Body of pancreas (tissue), 4 donors: ENCODE data around the gene SYNGR3. TPM values are rescaled to one million over a fixed set of nuclear protein-coding genes. Genes with fewer than 3 reads are reported as not detected.

Experiments
- ATAC-seq: fragments of 150-250 bp; one replicate; pipeline ENCODE4 v1.9.1; 2016
- DNase-seq, 4 donors: peaks; one replicate each; pipeline ENCODE4 v3.0.0-alpha.2; 2019
- H3K27ac ChIP-seq, 4 donors: fragments of 200-600 bp; sonication (generic); 1 replicate in 3 of 4; 2 replicates in 1 of 4; pipeline versions ENCODE4 v1.5.1 to v1.6.1; 2016 to 2019; ENCODE audit warnings: mild to moderate bottlenecking in 1 of 4, mixed read lengths in 1 of 4, moderate library complexity in 1 of 4
- H3K27me3 ChIP-seq, 2 donors: fragments of 200-600 bp; sonication (generic); one replicate each; pipeline ENCODE4 v1.6.0; 2016; ENCODE audit warnings: mild to moderate bottlenecking in 1 of 2
- H3K36me3 ChIP-seq, 2 donors: fragments of 200-600 bp; sonication (generic); replicated peaks in 1 of 2; 2 replicates each; pipeline ENCODE4 v1.5.1; 2016; ENCODE audit warnings: low read depth in 2 of 2; ENCODE audit not compliant: insufficient read depth in 1 of 2
- H3K4me1 ChIP-seq: fragments of 200-600 bp; sonication (generic); one replicate; pipeline ENCODE4 v1.6.0; 2016
- H3K4me3 ChIP-seq, 2 donors: fragments of 200-600 bp; sonication (generic); 1 replicate in 1 of 2; 2 replicates in 1 of 2; pipeline ENCODE4 v1.5.1; 2016 to 2019
- H3K9me3 ChIP-seq, 3 donors: fragments of 200-600 bp; sonication (generic); 1 replicate in 2 of 3; 2 replicates in 1 of 3; pipeline ENCODE4 v1.5.1; 2016
- CTCF ChIP-seq, 7 experiments: fragments of 450-650 bp in 4 of 7; fragments of 200-600 bp in 3 of 7; sonication (generic) in 3 of 7; IDR thresholded peaks; one replicate each; pipeline ENCODE4 v1.5.1; 2016 to 2019; ENCODE audit warnings: antibody characterized with exemption in 7 of 7
- POLR2A ChIP-seq, 3 donors: fragments of 450-650 bp; IDR thresholded peaks; one replicate each; pipeline ENCODE4 v1.6.1; 2016; ENCODE audit warnings: antibody characterized with exemption in 3 of 3, mild to moderate bottlenecking in 2 of 3
- WGBS, 2 donors: methylation state at CpG; one replicate each; pipeline ENCODE4 v1.1.5; 2017; 5-methylcytosine and 5-hydroxymethylcytosine counted together
- intact Hi-C: fragments of 100-400 bp; cut with DNase I; formaldehyde crosslinking; loops from one replicate; pipeline ENCODE4 v1.15.1; 2023
- total RNA-seq, 2 donors: library from RNA; depleted of rRNA; stranded (reverse); fragments of >200 nt; gene quantifications; one replicate each; pipeline ENCODE4 v1.1.0, GENCODE V29; 2016

The SYNGR3 gene
- total RNA-seq, 2 donors from 2014 or later: 0.33 to 1.6 TPM

DNA sequence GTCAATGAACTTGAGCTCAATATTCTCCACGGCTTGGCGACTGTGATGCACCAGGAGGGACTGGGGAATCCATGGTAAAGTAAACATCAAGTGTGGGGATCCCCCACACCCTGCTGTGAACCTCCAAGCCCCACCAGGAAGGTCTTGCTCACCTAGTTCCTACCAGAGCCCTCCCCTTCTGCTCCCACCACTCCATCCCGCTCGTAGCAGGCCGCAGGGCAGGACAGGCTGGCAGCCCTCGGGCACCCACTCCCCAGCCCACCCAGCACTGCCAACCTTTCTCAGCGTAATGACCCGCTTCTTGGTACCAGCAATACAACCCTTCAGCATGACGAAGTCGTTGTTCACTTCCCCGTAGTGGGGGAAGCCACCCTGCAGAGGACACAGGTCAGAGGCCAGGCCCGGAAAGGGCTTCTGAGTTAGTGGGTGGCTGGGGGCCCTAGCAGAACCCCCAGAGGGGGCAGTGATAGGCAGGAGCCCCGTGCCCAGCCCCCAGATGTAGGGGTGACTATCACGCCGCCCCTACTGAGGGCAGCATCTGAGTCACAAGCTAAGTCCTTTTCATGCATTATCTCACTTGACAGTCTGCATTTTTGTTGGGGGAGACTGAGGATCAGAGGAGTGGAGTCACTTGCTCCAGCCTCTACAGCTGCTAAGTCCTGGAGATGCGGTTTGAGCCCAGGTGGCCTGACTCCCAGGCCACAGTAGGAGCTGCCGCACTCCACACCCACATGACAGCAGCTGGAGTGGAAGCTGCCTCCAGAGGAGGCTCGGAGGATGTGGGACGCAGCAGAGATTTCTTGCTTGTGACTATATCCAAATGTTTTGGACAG lies 44.0 kb upstream of the SYNGR3 start:
- intact Hi-C loops: no loop called here
- no peak for ATAC-seq
- H3K4me1 ChIP-seq: peaks cover 18% of the 10 kb centered on the region
- peak in 1 of 4 donors; percentile 47 for DNase-seq
- no peak overlapping the region for H3K27ac ChIP-seq
- no peak overlapping the region for H3K4me3 ChIP-seq
- H3K36me3 ChIP-seq: no peaks in the 10 kb centered on the region
- H3K27me3 ChIP-seq: no peaks in the 10 kb centered on the region
- TF ChIP-seq CTCF (IDR thresholded peaks at IDR 0.05) (no peak), POLR2A (IDR thresholded peaks at IDR 0.05) (no peak)
- WGBS, 2 donors: 79 to 82% methylated on average over 19 of the region's 19 CpGs
- H3K9me3 ChIP-seq: no peaks in the 10 kb centered on the region

DNA sequence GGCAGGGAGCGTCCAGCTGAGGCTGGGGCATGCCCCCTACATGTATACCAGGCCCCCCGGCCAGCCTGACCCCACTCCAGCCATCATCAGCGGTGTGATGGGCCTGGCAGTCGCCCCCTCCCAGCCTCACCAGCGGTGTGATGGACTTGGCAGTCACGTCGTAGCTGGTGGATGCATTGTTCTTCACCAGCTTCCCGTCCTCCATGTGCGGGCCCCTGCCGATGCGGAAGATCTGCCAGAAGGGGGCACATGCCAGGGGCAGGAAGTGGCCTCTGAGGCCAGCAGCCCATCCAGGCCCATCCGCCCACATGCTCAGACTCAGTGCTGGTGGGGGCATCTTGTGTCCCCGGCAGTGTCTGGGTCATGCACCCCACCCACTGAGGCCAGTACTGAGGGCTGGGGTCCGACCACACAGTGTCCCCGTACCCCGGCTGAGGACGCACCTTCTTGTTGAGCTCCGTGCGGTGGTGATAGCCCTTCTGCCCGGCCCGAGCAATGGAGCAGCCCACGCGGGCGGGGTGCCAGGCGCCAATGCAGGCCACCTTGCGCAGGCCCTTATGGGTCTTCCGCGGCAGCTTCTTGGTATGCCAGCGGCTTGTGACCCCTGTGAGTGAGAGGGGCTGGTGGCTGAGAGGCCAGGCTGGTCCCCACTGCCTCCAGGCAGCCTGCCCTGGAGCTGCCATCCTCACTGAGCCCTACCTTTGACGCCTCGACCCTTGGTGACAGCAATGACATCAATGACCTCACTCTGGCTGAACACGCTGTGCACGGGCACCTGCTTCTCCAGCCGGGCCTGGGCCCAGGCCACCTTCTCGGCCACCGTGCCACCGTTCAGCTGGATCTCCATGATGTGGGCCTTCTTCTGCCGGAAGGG lies 43.0 kb upstream of the SYNGR3 start:
- Histone ChIP-seq H3K4me3 (no peak overlapping the region), H3K36me3 (no peaks in the 10 kb centered on the region), H3K27me3 (no peaks in the 10 kb centered on the region), H3K4me1 (peaks cover 16% of the 10 kb centered on the region), H3K27ac (no peak overlapping the region), H3K9me3 (no peaks in the 10 kb centered on the region)
- 85 to 94% methylated on average over 13 to 38 of the region's 38 CpGs for WGBS, 2 donors
- no peak for DNase-seq
- intact Hi-C loops: no loop called here
- ATAC-seq: no peak
- TF ChIP-seq POLR2A (IDR thresholded peaks at IDR 0.05) (no peak), CTCF (IDR thresholded peaks at IDR 0.05) (no peak)

- no peaks in the 10 kb centered on the region for H3K9me3 ChIP-seq
- ATAC-seq (no peak), DNase-seq (no peak)
- no peak overlapping the region for H3K27ac ChIP-seq
- intact Hi-C loops: no loop called here
- no peaks in the 10 kb centered on the region for H3K27me3 ChIP-seq
- 94% methylated on average over 9 of the region's 9 CpGs; no CpG with 5 or more reads in 1 of the 2 donors for WGBS, 2 donors
- H3K36me3 ChIP-seq: no peaks in the 10 kb centered on the region
- TF ChIP-seq CTCF (IDR thresholded peaks at IDR 0.05): no peak
- no peak for TF ChIP-seq POLR2A (IDR thresholded peaks at IDR 0.05)
- H3K4me1 ChIP-seq: peaks cover 10% of the 10 kb centered on the region
- H3K4me3 ChIP-seq: no peak overlapping the region
These were observed 42.5 kb upstream of the SYNGR3 start for GRCh38 chr16:1947369-1947670.

GRCh38 chr16:1949507-1949906 lies 40.3 kb upstream of the SYNGR3 start:
- intact Hi-C loops: no loop called here
- Histone ChIP-seq H3K4me1 (peaks cover 5% of the 10 kb centered on the region), H3K27me3 (no peaks in the 10 kb centered on the region), H3K4me3 (no peak overlapping the region), H3K27ac (no peak overlapping the region), H3K9me3 (no peaks in the 10 kb centered on the region), H3K36me3 (no peaks in the 10 kb centered on the region)
- DNase-seq (no peak), ATAC-seq (no peak)
- TF ChIP-seq CTCF (IDR thresholded peaks at IDR 0.05): no peak
- TF ChIP-seq POLR2A (IDR thresholded peaks at IDR 0.05): no peak
- WGBS, 2 donors: 82 to 92% methylated on average over 6 to 10 of the region's 11 CpGs
